K562 (cell line): ENCODE results near the gene CTRB2.

Experiments used
- ATF1 ChIP-seq, 2 experiments: fragments of 450-650 bp in 1 of 2; IDR thresholded peaks; 2 replicates each; pipeline ENCODE4 v1.6.1; 2016; ENCODE audit warnings: missing compliant biosample characterization in 1 of 2, missing genetic modification characterization in 1 of 2
- CHD4 ChIP-seq: fragments of 200-600 bp; sonication (generic); IDR thresholded peaks from 3 replicates; pipeline ENCODE4 v1.6.1; 2012; ENCODE audit warnings: low read depth, mild to moderate bottlenecking, mixed read lengths, low read length, inconsistent platforms; ENCODE audit not compliant: insufficient read depth, insufficient replicate concordance, poor library complexity, severe bottlenecking
- EP300 ChIP-seq: IDR thresholded peaks from 2 replicates; pipeline ENCODE4 v1.6.1; 2012; ENCODE audit warnings: low read length, improper control_type of control experiment
- EZH2 ChIP-seq: IDR thresholded peaks from 2 replicates; pipeline ENCODE4 v1.6.1; 2012; ENCODE audit warnings: low read depth, mild to moderate bottlenecking, inconsistent platforms, low read length, borderline replicate concordance
- HDGF ChIP-seq: fragments of 450-650 bp; IDR thresholded peaks from 2 replicates; pipeline ENCODE4 v1.6.1; 2016
- MAFK ChIP-seq: IDR thresholded peaks from 2 replicates; pipeline ENCODE4 v1.6.1; 2011; ENCODE audit warnings: low read length, improper control_type of control experiment
- PKNOX1 ChIP-seq: fragments of 450-650 bp; IDR thresholded peaks from 2 replicates; pipeline ENCODE4 v1.6.1; 2016
- PRPF4 ChIP-seq: fragments of 200-400 bp; formaldehyde crosslinking; IDR thresholded peaks from one replicate; pipeline ENCODE4 v1.6.1; 2017; ENCODE audit warnings: low read length, low read depth, mild to moderate bottlenecking; ENCODE audit not compliant: insufficient read depth, poor library complexity, severe bottlenecking
- ZNF24 ChIP-seq: fragments of 450-650 bp; IDR thresholded peaks from 2 replicates; pipeline ENCODE4 v1.6.1; 2016

- TF ChIP-seq ATF1 (CRISPR knock-in tag; IDR thresholded peaks at IDR 0.05) (no peak), ATF1 (tag; IDR thresholded peaks at IDR 0.05) (no peak), PKNOX1 (no peak), CHD4 (no peak), PRPF4 (no peak), EP300 (no peak), EZH2 (no peak), MAFK (no peak), ZNF24 (no peak), HDGF (no peak)
These were observed 41.8 kb upstream of the CTRB2 start for GRCh38 chr16:75248536-75249380.
